ENCODE data around the gene RHOT1.

The RHOT1 gene

GRCh38 chr17:32240750-32241149, 98.4 kb downstream of the RHOT1 start:
- no peak for TF ChIP-seq CTCF (IDR thresholded peaks at IDR 0.05)
- no peak overlapping the region for H3K27ac ChIP-seq

- TF ChIP-seq CTCF (IDR thresholded peaks at IDR 0.05) (no peak), ZFX (IDR thresholded peaks at IDR 0.05; ENCODE audit: borderline replicate concordance) (no peak)
- H3K27ac ChIP-seq: no peak overlapping the region
Observed at GRCh38 chr17:32241640-32242039, 99.3 kb downstream of the RHOT1 start.

- H3K27ac ChIP-seq: no peak overlapping the region
- no peak for TF ChIP-seq ZFX (IDR thresholded peaks at IDR 0.05; ENCODE audit: borderline replicate concordance)
- TF ChIP-seq CTCF (IDR thresholded peaks at IDR 0.05): no peak
Observed at GRCh38 chr17:32249475-32249874, 107.2 kb downstream of the RHOT1 start.

GRCh38 chr17:32253117-32253611, 110.9 kb downstream of the RHOT1 start:
- no peak overlapping the region for H3K27ac ChIP-seq
- no peak for TF ChIP-seq ZFX (IDR thresholded peaks at IDR 0.05; ENCODE audit: borderline replicate concordance)
- peak; percentile 97 for TF ChIP-seq CTCF (IDR thresholded peaks at IDR 0.05)

GRCh38 chr17:32256012-32256700, 113.9 kb downstream of the RHOT1 start:
- H3K27ac ChIP-seq: no peak overlapping the region
- TF ChIP-seq ZFX (IDR thresholded peaks at IDR 0.05; ENCODE audit: borderline replicate concordance) (no peak), CTCF (IDR thresholded peaks at IDR 0.05) (no peak)

GRCh38 chr17:32256701-32257019, 114.4 kb downstream of the RHOT1 start:
- TF ChIP-seq CTCF (IDR thresholded peaks at IDR 0.05) (no peak), ZFX (IDR thresholded peaks at IDR 0.05; ENCODE audit: borderline replicate concordance) (no peak)
- no peak overlapping the region for H3K27ac ChIP-seq

GRCh38 chr17:32258383-32259140, 116.3 kb downstream of the RHOT1 start:
- TF ChIP-seq CTCF (IDR thresholded peaks at IDR 0.05) (no peak), ZFX (IDR thresholded peaks at IDR 0.05; ENCODE audit: borderline replicate concordance) (no peak)

More at GRCh38 chr17:32258383-32259140, 116.3 kb downstream of the RHOT1 start:
- no peak overlapping the region for H3K27ac ChIP-seq

Measured in 22Rv1 (cell line).